ENCODE data around the gene FAM221B. TPM values are rescaled to one million over a fixed set of nuclear protein-coding genes. Genes with fewer than 3 reads are reported as not detected.
A peak's percentile ranks its signal among the peaks of the same experiment; 100 is the strongest.

FAM221B gene
- total and polyA plus RNA-seq, 7 experiments from 2014 or later: 0.32 TPM; not detected in 6

DNA sequence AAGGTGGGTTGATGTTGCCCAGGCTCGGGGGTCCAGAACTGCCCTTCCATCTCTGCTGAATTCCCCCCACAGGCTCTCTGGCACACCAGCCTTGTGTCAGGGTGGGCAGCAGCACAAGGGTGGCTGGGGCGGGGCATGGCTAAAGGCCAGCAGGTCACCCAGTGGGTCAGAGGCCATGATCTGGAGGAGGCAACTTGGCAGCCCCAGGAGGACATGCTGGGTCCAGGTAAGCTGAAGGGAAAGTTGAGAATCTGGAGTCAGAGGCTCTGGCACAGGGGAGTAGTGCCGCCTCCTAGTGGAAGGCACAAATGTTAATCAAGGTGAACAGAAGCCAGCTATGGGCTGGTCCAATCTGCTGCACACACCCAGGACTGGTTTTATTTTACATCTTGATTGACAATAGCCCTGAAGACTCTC, 6.7 kb upstream of the FAM221B start:
- H3K36me3 Mint-ChIP-seq: no peaks in the 10 kb centered on the region
- intact Hi-C loops (cut with micrococcal nuclease): no loop called here
- Histone ChIP-seq H3K4me3 (ENCODE audit: low read length) (no peak overlapping the region), H3K27me3 (ENCODE audit: control insufficient read depth in 2 of 2, insufficient read depth in 2 of 2, low read length in 2 of 2) (no peaks in the 10 kb centered on the region), H3K9me3 (ENCODE audit: control insufficient read depth in 2 of 3, low read length in 3 of 3) (no peaks in the 10 kb centered on the region), H3K36me3 (ENCODE audit: control insufficient read depth in 2 of 3, insufficient read depth in 3 of 3, low read length in 3 of 3) (peaks cover 0 to 3% (median 0%) of the 10 kb centered on the region in 3 experiments), H3K4me1 (ENCODE audit: control insufficient read depth in 2 of 2, insufficient read depth in 2 of 2, low read length in 2 of 2) (peaks cover 0 to under 1% of the 10 kb centered on the region in 2 donors), H3K27ac (ENCODE audit: low read depth, low read length) (no peak overlapping the region)
- no peak overlapping the region for H3K27ac Mint-ChIP-seq
- ATAC-seq (peak; percentile 21), DNase-seq (no peak)
- CTCF ChIA-PET: interaction anchor here (0.6 to 1.0 kb wide), 2 partner anchors 9 to 1384 kb away, joined by 3 read pairs; no protein-coding TSS in a partner anchor
- H3K9me3 Mint-ChIP-seq: no peaks in the 10 kb centered on the region
- H3K27me3 Mint-ChIP-seq: no peaks in the 10 kb centered on the region
- H3K4me1 Mint-ChIP-seq: peaks cover 11 to 37% (median 24%) of the 10 kb centered on the region in 7 donors
- POLR2A ChIA-PET: no interaction called here
- no peak overlapping the region for H3K4me3 Mint-ChIP-seq

DNA sequence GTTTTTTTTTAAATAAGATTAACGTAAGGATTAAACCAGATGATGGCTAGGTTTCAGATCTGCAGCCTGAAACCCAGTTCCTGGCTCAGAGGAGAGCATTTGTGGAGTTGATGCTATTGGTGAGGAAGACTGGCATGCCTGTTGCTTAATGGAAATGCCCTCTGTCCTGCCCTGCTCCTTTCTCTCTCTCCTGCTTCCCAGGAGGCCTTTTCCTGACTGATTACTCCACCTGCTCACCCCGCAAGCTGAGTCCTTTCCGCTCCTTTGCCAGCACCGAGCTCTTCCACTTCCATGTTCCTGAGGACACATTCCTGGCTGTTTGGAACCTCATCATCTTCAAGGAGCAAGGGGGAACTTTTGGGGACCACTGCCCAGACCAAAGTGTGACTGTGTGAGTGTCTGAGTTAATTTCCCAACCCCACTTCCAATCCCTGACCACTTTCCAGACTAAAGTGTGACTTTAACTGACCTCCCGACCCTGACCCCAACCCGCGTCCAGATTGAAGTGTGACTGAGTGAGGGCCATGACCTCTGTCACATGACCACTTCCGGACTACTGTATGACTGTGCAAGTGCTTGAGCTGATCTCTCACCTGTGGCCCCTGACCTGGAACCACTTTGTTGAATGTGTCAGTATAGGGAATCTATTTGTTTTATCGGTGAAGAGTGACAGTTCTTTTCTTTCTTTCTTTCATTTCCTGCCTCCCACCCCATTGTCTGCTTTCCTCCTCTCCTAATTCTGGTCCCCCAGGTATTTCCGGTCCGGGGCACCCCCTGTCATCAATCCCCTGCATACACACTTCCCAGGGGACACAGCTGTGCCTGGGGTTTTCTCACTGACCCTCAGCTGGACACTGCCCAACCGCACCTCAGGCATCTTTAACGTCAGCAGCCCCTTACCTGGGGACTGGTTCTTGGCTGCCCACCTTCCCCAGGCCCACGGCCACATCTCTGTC, 6.0 kb upstream of the FAM221B start:
- H3K4me3 ChIP-seq (ENCODE audit: low read length): no peak overlapping the region
- peaks cover 18 to 41% (median 31%) of the 10 kb centered on the region in 7 donors for H3K4me1 Mint-ChIP-seq
- ATAC-seq: no peak
- H3K36me3 Mint-ChIP-seq: no peaks in the 10 kb centered on the region
- no peaks in the 10 kb centered on the region for H3K9me3 ChIP-seq (ENCODE audit: control insufficient read depth in 2 of 3, low read length in 3 of 3)
- POLR2A ChIA-PET: no interaction called here
- H3K9me3 Mint-ChIP-seq: no peaks in the 10 kb centered on the region
- H3K27me3 ChIP-seq (ENCODE audit: control insufficient read depth in 2 of 2, insufficient read depth in 2 of 2, low read length in 2 of 2): no peaks in the 10 kb centered on the region
- CTCF ChIA-PET: interaction anchor here (0.6 to 1.0 kb wide), 3 partner anchors 8 to 1383 kb away, joined by 3 to 6 read pairs (median 3); no protein-coding TSS in a partner anchor
- H3K27me3 Mint-ChIP-seq: no peaks in the 10 kb centered on the region
- H3K4me1 ChIP-seq (ENCODE audit: control insufficient read depth in 2 of 2, insufficient read depth in 2 of 2, low read length in 2 of 2): peaks cover 3 to 7% of the 10 kb centered on the region in 2 donors
- H3K27ac Mint-ChIP-seq: peak overlapping the region in 1 of 9 donors; percentile 34
- H3K4me3 Mint-ChIP-seq: no peak overlapping the region
- DNase-seq: no peak
- intact Hi-C loops (cut with micrococcal nuclease): no loop called here
- no peak overlapping the region for H3K27ac ChIP-seq (ENCODE audit: low read depth, low read length)
- peaks cover 0 to 3% (median 0%) of the 10 kb centered on the region in 3 experiments for H3K36me3 ChIP-seq (ENCODE audit: control insufficient read depth in 2 of 3, insufficient read depth in 3 of 3, low read length in 3 of 3)

- no peaks in the 10 kb centered on the region for H3K9me3 ChIP-seq (ENCODE audit: control insufficient read depth in 2 of 3, low read length in 3 of 3)
- ChIA-PET POLR2A (interaction anchor here (1.2 kb wide), 1 partner anchor 10 kb away, joined by 3 read pairs; no protein-coding TSS in a partner anchor), CTCF (no interaction called here)
- H3K36me3 Mint-ChIP-seq: no peaks in the 10 kb centered on the region
- H3K27me3 ChIP-seq (ENCODE audit: control insufficient read depth in 2 of 2, insufficient read depth in 2 of 2, low read length in 2 of 2): no peaks in the 10 kb centered on the region
- no peaks in the 10 kb centered on the region for H3K9me3 Mint-ChIP-seq
- H3K4me1 ChIP-seq (ENCODE audit: control insufficient read depth in 2 of 2, insufficient read depth in 2 of 2, low read length in 2 of 2): peaks cover 4 to 14% of the 10 kb centered on the region in 2 donors
- no peak overlapping the region for H3K27ac Mint-ChIP-seq
- ATAC-seq: no peak
- peaks cover 0 to 3% (median 0%) of the 10 kb centered on the region in 3 experiments for H3K36me3 ChIP-seq (ENCODE audit: control insufficient read depth in 2 of 3, insufficient read depth in 3 of 3, low read length in 3 of 3)
- H3K4me1 Mint-ChIP-seq: peaks cover 16 to 45% (median 42%) of the 10 kb centered on the region in 7 donors
- H3K27ac ChIP-seq (ENCODE audit: low read depth, low read length): no peak overlapping the region
- H3K4me3 Mint-ChIP-seq: no peak overlapping the region
- H3K27me3 Mint-ChIP-seq: peaks cover 0 to 2% (median 0%) of the 10 kb centered on the region in 5 donors
- intact Hi-C loops (cut with micrococcal nuclease): no loop called here
- H3K4me3 ChIP-seq (ENCODE audit: low read length): no peak overlapping the region
- DNase-seq: no peak
Observed at GRCh38 chr9:35832814-35833213, 4.3 kb upstream of the FAM221B start.

DNA sequence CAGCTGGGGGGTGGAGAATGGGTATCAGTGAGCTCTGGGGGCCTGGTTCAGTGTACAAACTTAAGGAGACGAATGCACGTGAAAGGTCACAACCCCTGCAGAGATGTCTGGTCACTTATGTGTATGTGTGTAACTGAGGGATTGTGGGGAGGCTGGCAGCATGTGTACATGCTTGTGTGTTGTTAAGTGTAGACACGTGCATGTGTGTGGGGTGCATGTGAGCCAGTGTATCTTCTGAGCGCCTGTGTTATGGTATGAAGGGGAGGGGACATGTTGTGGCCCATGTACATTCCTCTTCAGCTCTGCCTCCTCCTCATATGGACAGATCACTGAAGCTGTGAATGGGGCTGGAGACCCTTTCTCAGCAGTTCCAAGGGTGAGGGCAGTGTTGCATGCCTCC, 2.5 kb upstream of the FAM221B start:
- Mint-ChIP-seq H3K4me3 (peak overlapping the region in 5 of 10 donors; percentile 7 to 80 (median 17)), H3K9me3 (no peaks in the 10 kb centered on the region), H3K36me3 (no peaks in the 10 kb centered on the region), H3K27me3 (peaks cover 0 to 5% (median 0%) of the 10 kb centered on the region in 5 donors), H3K27ac (peak overlapping the region in 3 of 9 donors; percentile 28 to 91 (median 81)), H3K4me1 (peaks cover 19 to 49% (median 45%) of the 10 kb centered on the region in 7 donors)
- H3K4me1 ChIP-seq (ENCODE audit: control insufficient read depth in 2 of 2, insufficient read depth in 2 of 2, low read length in 2 of 2): peaks cover 4 to 14% of the 10 kb centered on the region in 2 donors
- POLR2A ChIA-PET: interaction anchor here (0.6 to 1.4 kb wide), 3 partner anchors 16 to 97 kb away, joined by 3 read pairs; partner anchors contain the start of gene SPAG8
- ATAC-seq (no peak), DNase-seq (no peak)
- H3K36me3 ChIP-seq (ENCODE audit: control insufficient read depth in 2 of 3, insufficient read depth in 3 of 3, low read length in 3 of 3): peaks cover 0 to 3% (median 0%) of the 10 kb centered on the region in 3 experiments
- CTCF ChIA-PET: interaction anchor here (0.8 kb wide), 1 partner anchor 51 kb away, joined by 4 read pairs; no protein-coding TSS in a partner anchor
- intact Hi-C loops (cut with micrococcal nuclease): no loop called here
- no peaks in the 10 kb centered on the region for H3K27me3 ChIP-seq (ENCODE audit: control insufficient read depth in 2 of 2, insufficient read depth in 2 of 2, low read length in 2 of 2)
- H3K4me3 ChIP-seq (ENCODE audit: low read length): no peak overlapping the region
- H3K27ac ChIP-seq (ENCODE audit: low read depth, low read length): no peak overlapping the region
- H3K9me3 ChIP-seq (ENCODE audit: control insufficient read depth in 2 of 3, low read length in 3 of 3): no peaks in the 10 kb centered on the region

DNA sequence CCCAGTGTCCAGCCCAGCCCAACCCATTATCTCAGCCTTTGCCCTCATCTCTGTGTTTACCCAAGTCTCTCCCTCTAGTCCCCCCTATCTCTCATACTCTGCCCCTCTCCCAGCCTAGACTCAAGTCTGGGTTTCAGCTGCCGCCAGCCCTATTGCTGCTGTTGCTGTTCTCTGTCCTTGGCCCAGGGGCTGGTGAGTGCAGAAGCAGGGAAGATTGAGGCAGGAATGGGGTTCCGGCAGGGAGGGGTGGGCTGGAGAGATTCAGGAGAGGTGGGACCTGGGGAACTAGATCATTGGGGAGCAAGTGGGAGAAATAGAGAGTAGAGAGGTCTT, 1.2 kb upstream of the FAM221B start:
- Mint-ChIP-seq H3K4me3 (peak overlapping the region; percentile 78 to 90 (median 84)), H3K9me3 (no peaks in the 10 kb centered on the region), H3K36me3 (no peaks in the 10 kb centered on the region), H3K27ac (peak overlapping the region; percentile 79 to 92 (median 90)), H3K4me1 (peaks cover 25 to 51% (median 46%) of the 10 kb centered on the region in 7 donors), H3K27me3 (peaks cover 0 to 5% (median 0%) of the 10 kb centered on the region in 5 donors)
- Histone ChIP-seq H3K27ac (ENCODE audit: low read depth, low read length) (peak overlapping the region; percentile 94), H3K36me3 (ENCODE audit: control insufficient read depth in 2 of 3, insufficient read depth in 3 of 3, low read length in 3 of 3) (no peaks in the 10 kb centered on the region), H3K4me1 (ENCODE audit: control insufficient read depth in 2 of 2, insufficient read depth in 2 of 2, low read length in 2 of 2) (peaks cover 4 to 14% of the 10 kb centered on the region in 2 donors), H3K27me3 (ENCODE audit: control insufficient read depth in 2 of 2, insufficient read depth in 2 of 2, low read length in 2 of 2) (no peaks in the 10 kb centered on the region), H3K9me3 (ENCODE audit: control insufficient read depth in 2 of 3, low read length in 3 of 3) (no peaks in the 10 kb centered on the region), H3K4me3 (ENCODE audit: low read length) (peak overlapping the region; percentile 88)
- ChIA-PET CTCF (no interaction called here), POLR2A (interaction anchor here (1.4 to 2.3 kb wide), 2 partner anchors 12 to 17 kb away, joined by 3 to 18 read pairs; partner anchors contain the start of gene SPAG8)
- intact Hi-C loops (cut with micrococcal nuclease): loop anchor here (1.0 to 5.0 kb wide), 7 partner anchors 14 to 363 kb away; partner anchors contain the start of genes HINT2 (in 2 of the 2) and CLTA (in 1 of the 2)
- no peak for DNase-seq
- no peak for ATAC-seq

- Histone ChIP-seq H3K27ac (ENCODE audit: low read depth, low read length) (peak within 1 kb of the TSS; percentile 94), H3K4me1 (ENCODE audit: control insufficient read depth in 2 of 2, insufficient read depth in 2 of 2, low read length in 2 of 2) (peaks cover 4 to 14% of the 10 kb centered on the region in 2 donors), H3K4me3 (ENCODE audit: low read length) (peak within 1 kb of the TSS; percentile 88), H3K36me3 (ENCODE audit: control insufficient read depth in 2 of 3, insufficient read depth in 3 of 3, low read length in 3 of 3) (no peaks in the 10 kb centered on the region), H3K9me3 (ENCODE audit: control insufficient read depth in 2 of 3, low read length in 3 of 3) (no peaks in the 10 kb centered on the region), H3K27me3 (ENCODE audit: control insufficient read depth in 2 of 2, insufficient read depth in 2 of 2, low read length in 2 of 2) (no peaks in the 10 kb centered on the region)
- intact Hi-C loops (cut with micrococcal nuclease): loop anchor here (1.0 to 5.0 kb wide), 7 partner anchors 14 to 363 kb away; partner anchors contain the start of genes HINT2 (in 2 of the 2) and CLTA (in 1 of the 2)
- ChIA-PET CTCF (interaction anchor here (0.5 to 1.7 kb wide), 3 partner anchors 15 to 59 kb away, joined by 3 to 6 read pairs (median 4); partner anchors contain the start of gene HINT2), POLR2A (interaction anchor here (0.5 to 2.3 kb wide), 5 partner anchors 13 to 218 kb away, joined by 3 to 18 read pairs (median 3); partner anchors contain the start of gene SPAG8)
- Mint-ChIP-seq H3K36me3 (no peaks in the 10 kb centered on the region), H3K9me3 (no peaks in the 10 kb centered on the region), H3K27me3 (peaks cover 0 to 5% (median 0%) of the 10 kb centered on the region in 5 donors), H3K4me1 (peaks cover 25 to 48% (median 43%) of the 10 kb centered on the region in 7 donors), H3K27ac (peak within 1 kb of the TSS; percentile 91 to 99 (median 94)), H3K4me3 (peak within 1 kb of the TSS; percentile 84 to 100 (median 94))
- ATAC-seq (peak; percentile 95), DNase-seq (peak; percentile 80 to 95 (median 88))
Observed at GRCh38 chr9:35829084-35829763, 692 bp upstream of the FAM221B start, which contains the start of gene TMEM8B. TSS of gene TMEM8B (plus strand) at chr9:35829228. CDS start at chr9:35829448, 220 bp downstream.
